Measurements from ENCODE around the gene ENTHD1. TPM values are rescaled to one million over a fixed set of nuclear protein-coding genes. Genes with fewer than 3 reads are reported as not detected.

Gene ENTHD1
- total RNA-seq, 4 donors from 2014 or later, result not detected

DNA sequence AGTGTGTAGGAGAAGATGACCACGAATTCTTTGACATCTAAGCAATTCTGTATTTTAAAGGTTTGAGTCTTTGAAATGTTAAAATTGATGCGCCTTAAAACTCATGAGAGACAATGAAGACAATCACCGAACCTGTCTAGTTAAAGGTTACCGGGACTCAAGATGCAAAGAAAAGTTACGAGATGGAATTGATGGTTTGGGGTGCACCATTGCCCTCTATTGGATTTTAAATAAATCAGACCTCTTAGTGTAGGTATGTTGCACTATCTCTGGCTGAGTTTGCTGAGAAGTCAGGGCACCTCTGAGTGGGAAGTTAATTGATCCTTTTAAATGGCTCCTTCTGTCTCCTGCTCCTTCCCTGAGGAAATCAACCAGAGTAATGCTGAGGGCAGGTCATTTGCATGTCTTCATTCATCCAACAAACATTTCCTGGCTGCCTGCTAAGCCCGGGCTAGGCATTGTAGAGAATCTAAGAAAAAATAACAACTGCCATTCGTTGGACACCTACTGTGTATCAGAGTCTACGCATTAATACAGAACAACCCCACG lies 47.3 kb upstream of the ENTHD1 start:
- H3K4me1 ChIP-seq, result no peaks in the 10 kb centered on the region
- H3K9me3 ChIP-seq, result no peaks in the 10 kb centered on the region
- peaks cover 0 to 15% (median 0%) of the 10 kb centered on the region in 4 donors for H3K27me3 ChIP-seq
- no peak overlapping the region for H3K27ac ChIP-seq (replicated peaks in 1 of 4)
- intact Hi-C loops (cut with DNase I), result no loop called here
- H3K36me3 ChIP-seq, result no peaks in the 10 kb centered on the region
- WGBS, result 67% methylated on average over 9 of the region's 9 CpGs
- no peak overlapping the region for H3K4me3 ChIP-seq
- no peak for DNase-seq (ENCODE audit: extremely low spot score)
- TF ChIP-seq EP300 (IDR thresholded peaks at IDR 0.05) (no peak), POLR2AphosphoS5 (IDR thresholded peaks at IDR 0.05) (no peak), POLR2A (IDR thresholded peaks at IDR 0.05; ENCODE audit: low read depth) (no peak)
- TF ChIP-seq, protein P1, sequence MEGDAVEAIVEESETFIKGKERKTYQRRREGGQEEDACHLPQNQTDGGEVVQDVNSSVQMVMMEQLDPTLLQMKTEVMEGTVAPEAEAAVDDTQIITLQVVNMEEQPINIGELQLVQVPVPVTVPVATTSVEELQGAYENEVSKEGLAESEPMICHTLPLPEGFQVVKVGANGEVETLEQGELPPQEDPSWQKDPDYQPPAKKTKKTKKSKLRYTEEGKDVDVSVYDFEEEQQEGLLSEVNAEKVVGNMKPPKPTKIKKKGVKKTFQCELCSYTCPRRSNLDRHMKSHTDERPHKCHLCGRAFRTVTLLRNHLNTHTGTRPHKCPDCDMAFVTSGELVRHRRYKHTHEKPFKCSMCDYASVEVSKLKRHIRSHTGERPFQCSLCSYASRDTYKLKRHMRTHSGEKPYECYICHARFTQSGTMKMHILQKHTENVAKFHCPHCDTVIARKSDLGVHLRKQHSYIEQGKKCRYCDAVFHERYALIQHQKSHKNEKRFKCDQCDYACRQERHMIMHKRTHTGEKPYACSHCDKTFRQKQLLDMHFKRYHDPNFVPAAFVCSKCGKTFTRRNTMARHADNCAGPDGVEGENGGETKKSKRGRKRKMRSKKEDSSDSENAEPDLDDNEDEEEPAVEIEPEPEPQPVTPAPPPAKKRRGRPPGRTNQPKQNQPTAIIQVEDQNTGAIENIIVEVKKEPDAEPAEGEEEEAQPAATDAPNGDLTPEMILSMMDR (IDR thresholded peaks at IDR 0.05), result no peak

DNA sequence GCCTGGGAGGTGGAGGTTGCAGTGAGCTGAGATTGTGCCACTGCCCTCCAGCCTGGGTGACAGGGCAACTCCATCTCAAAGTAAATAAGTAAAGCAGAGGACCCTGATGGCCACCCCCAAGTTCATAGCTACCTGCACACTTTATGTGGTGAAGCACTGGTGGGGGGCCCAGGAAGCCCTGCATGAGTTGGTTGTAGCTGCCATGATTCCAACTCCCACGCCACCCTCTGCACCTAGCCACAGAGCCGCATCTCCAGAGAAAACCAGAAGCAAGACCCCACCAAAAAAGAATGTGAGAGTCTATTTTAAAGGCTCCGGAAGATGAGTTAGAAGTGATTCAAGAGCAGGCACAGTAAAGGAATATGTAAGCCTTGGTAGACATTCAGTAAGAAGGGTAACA lies 46.3 kb upstream of the ENTHD1 start:
- peaks cover 0 to 21% (median 0%) of the 10 kb centered on the region in 4 donors for H3K27me3 ChIP-seq
- no peaks in the 10 kb centered on the region for H3K36me3 ChIP-seq
- 100% methylated on average over 3 of the region's 3 CpGs for WGBS
- DNase-seq (ENCODE audit: extremely low spot score), result no peak
- H3K9me3 ChIP-seq, result no peaks in the 10 kb centered on the region
- TF ChIP-seq POLR2AphosphoS5 (IDR thresholded peaks at IDR 0.05), result no peak
- TF ChIP-seq POLR2A (IDR thresholded peaks at IDR 0.05; ENCODE audit: low read depth), result no peak
- TF ChIP-seq EP300 (IDR thresholded peaks at IDR 0.05), result no peak
- TF ChIP-seq, protein P1 (IDR thresholded peaks at IDR 0.05), result no peak
- no peak overlapping the region for H3K27ac ChIP-seq (replicated peaks in 1 of 4)
- no peaks in the 10 kb centered on the region for H3K4me1 ChIP-seq
- H3K4me3 ChIP-seq, result no peak overlapping the region
- intact Hi-C loops (cut with DNase I), result no loop called here

GRCh38 chr22:39938509-39939111 lies 45.0 kb upstream of the ENTHD1 start:
- 83% methylated on average over 14 of the region's 14 CpGs for WGBS
- intact Hi-C loops (cut with DNase I), result no loop called here
- H3K9me3 ChIP-seq, result no peaks in the 10 kb centered on the region

GRCh38 chr22:39937906-39938305 lies 44.3 kb upstream of the ENTHD1 start:
- Histone ChIP-seq H3K4me1 (no peaks in the 10 kb centered on the region), H3K4me3 (no peak overlapping the region), H3K27me3 (peaks cover 0 to 29% (median 0%) of the 10 kb centered on the region in 4 donors), H3K9me3 (no peaks in the 10 kb centered on the region), H3K27ac (replicated peaks in 1 of 4) (no peak overlapping the region), H3K36me3 (no peaks in the 10 kb centered on the region)
- no peak for DNase-seq (ENCODE audit: extremely low spot score)
- no peak for TF ChIP-seq EP300 (IDR thresholded peaks at IDR 0.05)
- TF ChIP-seq, protein P1 (IDR thresholded peaks at IDR 0.05), result no peak
- TF ChIP-seq POLR2A (IDR thresholded peaks at IDR 0.05; ENCODE audit: low read depth), result no peak
- no peak for TF ChIP-seq POLR2AphosphoS5 (IDR thresholded peaks at IDR 0.05)
- 84% methylated on average over 3 of the region's 3 CpGs for WGBS
- intact Hi-C loops (cut with DNase I), result no loop called here

More at GRCh38 chr22:39938509-39939111, 45.0 kb upstream of the ENTHD1 start:
- Histone ChIP-seq H3K27ac (replicated peaks in 1 of 4) (no peak overlapping the region), H3K36me3 (no peaks in the 10 kb centered on the region), H3K4me3 (no peak overlapping the region), H3K27me3 (peaks cover 0 to 24% (median 0%) of the 10 kb centered on the region in 4 donors), H3K4me1 (no peaks in the 10 kb centered on the region)
- DNase-seq (ENCODE audit: extremely low spot score), result no peak
- TF ChIP-seq, protein P1 (IDR thresholded peaks at IDR 0.05), result no peak
- TF ChIP-seq POLR2AphosphoS5 (IDR thresholded peaks at IDR 0.05), result no peak

Measured in esophagus muscularis mucosa (tissue), 4 donors.